ENCODE data around the gene PDLIM3. TPM values are rescaled to one million over a fixed set of nuclear protein-coding genes. Genes with fewer than 3 reads are reported as not detected.

The PDLIM3 gene, protein sequence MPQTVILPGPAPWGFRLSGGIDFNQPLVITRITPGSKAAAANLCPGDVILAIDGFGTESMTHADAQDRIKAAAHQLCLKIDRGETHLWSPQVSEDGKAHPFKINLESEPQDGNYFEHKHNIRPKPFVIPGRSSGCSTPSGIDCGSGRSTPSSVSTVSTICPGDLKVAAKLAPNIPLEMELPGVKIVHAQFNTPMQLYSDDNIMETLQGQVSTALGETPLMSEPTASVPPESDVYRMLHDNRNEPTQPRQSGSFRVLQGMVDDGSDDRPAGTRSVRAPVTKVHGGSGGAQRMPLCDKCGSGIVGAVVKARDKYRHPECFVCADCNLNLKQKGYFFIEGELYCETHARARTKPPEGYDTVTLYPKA
- total RNA-seq, result 52.8 and 60.8 TPM in 2 replicates

DNA sequence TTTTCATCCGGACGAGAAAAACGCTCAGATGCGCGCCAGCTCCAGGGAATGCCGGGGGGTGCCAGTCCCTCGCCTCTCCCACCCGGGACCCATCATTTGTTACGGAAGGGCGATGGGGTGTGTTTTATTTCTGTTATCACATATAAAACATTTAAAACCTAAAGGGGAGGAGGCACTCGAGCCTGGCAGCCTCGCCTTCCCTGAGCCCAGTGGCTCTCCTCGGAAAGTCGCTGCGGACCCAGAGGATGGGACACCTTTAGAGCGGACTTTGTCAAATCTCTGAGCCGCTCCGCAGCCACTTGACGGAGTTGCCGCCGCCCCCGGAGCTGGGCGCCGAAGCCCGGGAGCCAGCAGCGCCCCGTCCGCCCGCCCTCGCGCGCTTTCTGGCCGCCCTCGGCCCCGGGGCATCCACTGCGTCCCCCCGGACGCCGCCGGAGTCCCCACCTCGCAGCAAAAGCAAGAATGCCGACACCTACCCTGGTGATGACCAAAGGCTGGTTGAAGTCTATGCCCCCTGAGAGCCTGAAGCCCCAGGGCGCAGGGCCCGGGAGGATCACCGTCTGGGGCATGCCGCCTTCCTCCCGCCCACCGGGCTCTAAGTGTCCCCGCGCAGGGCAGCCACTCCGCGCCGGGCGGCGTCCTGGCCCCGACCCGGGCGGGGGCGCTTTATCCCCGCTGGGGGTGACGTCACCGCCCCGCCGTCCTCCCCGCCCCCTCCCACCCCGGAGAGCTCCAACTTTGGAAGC, at the start of gene PDLIM3:
TSS of gene PDLIM3 (minus strand) at position 642 of the 746 bp plus-strand sequence. CDS start at position 569, 73 bp downstream.

DNA sequence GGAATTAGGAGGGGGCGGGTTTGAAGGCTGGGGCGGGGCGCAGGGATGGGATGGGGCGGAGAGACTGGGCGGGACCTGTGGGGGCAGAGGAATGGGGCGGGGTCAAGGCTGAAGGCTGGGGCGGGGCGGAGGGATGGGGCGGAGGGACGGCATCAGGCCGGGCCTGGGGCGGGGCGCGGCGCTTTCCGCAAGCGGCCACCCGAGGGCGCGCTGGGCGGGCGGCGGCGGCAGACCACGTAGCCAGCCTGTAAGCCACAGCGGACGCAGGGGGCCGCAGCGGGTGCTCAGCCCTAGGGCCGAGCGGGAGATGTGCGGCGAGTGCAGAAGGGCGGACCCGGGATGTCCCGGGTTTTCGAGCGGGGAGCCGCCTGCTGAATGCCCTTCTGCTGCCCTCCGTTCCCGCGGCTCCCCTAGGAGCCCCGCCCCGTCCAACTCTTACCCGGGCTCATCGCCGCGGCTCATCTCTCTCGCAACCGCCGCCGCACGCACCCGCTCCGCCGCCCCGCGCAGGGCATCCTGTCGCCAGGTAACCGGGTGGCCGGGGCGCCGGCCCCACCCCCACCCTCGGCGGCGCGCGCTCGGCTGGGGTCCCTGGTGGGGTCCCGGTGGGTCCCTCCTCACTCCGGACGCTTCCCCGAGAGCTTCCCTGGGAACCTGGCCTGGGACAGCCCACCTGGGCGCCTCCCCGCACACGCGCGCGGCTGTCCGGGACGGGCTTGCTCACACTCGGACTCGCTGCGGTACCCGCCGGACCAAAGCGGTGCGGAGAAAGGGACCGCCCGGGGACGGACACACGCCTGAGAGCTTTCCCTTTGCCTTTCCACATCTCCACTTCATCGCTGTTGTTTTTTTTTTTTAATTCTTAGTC, 63.8 kb downstream of the PDLIM3 start, which contains the start of gene CCDC110:
TSS of gene CCDC110 (minus strand) at position 499 of the 868 bp plus-strand sequence. CDS start at position 449, 50 bp downstream.

Other genes starting within 250 kb of the PDLIM3 start
- 0.18 TPM in 1 of 2 replicates, not detected in the other for gene LRP2BP, start 139.6 kb downstream of the PDLIM3 start, total RNA-seq
- gene ANKRD37, start 138.7 kb downstream of the PDLIM3 start, total RNA-seq, result 0.53 TPM in 1 of 2 replicates, not detected in the other
- 39.5 and 41.1 TPM in 2 replicates for gene UFSP2, start 109.5 kb downstream of the PDLIM3 start, total RNA-seq
- gene CCDC110, start 63.8 kb downstream of the PDLIM3 start, total RNA-seq, result 0.58 and 0.71 TPM in 2 replicates